Stimulated activated naive CD8-positive, alpha-beta T cell treated with anti-CD3 and anti-CD28 coated beads, Interleukin-15, Interleukin-2, amounts not matched to agents 100 ng/mL and 50 ng/mL, for 24 hours (primary cell): ENCODE results near the gene SHANK3.

ENCODE experiments used
- H3K27ac Mint-ChIP-seq: one replicate; pipeline ENCODE4 v1.8.0; 2021; ENCODE audit warnings: mild to moderate bottlenecking, mixed read lengths
- H3K27me3 Mint-ChIP-seq: one replicate; pipeline ENCODE4 v1.8.0; 2021; ENCODE audit warnings: mixed read lengths
- H3K36me3 Mint-ChIP-seq: one replicate; pipeline ENCODE4 v1.8.0; 2021; ENCODE audit warnings: low read depth, mixed read lengths
- H3K4me1 Mint-ChIP-seq: one replicate; pipeline ENCODE4 v1.8.0; 2021; ENCODE audit warnings: low read depth, mixed read lengths
- H3K4me3 Mint-ChIP-seq: one replicate; pipeline ENCODE4 v1.8.0; 2021; ENCODE audit warnings: mild to moderate bottlenecking, mixed read lengths
- H3K9me3 Mint-ChIP-seq: one replicate; pipeline ENCODE4 v1.8.0; 2021; ENCODE audit warnings: mixed read lengths

SHANK3 gene

DNA sequence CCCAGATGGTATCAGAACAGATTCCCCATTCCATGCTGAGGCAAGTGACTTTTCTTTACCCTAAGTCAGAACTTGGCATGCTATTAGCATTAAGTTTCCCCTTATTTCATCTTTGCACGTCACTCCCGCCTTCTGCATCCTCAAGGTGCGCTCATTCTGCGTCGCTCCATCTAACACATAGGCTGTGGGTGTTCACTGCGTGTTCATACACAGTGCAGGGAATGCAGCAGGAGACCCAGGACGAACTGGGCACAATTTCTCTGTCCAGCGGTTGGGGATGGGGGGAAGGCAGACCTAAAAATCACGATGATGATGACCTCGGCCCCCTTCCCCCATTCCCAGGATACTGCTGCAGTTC is 45.7 kb downstream of the SHANK3 start:
- Mint-ChIP-seq H3K27ac (no peak overlapping the region), H3K4me3 (no peak overlapping the region), H3K36me3 (no peaks in the 10 kb centered on the region), H3K9me3 (no peaks in the 10 kb centered on the region), H3K4me1 (no peaks in the 10 kb centered on the region), H3K27me3 (no peaks in the 10 kb centered on the region)

DNA sequence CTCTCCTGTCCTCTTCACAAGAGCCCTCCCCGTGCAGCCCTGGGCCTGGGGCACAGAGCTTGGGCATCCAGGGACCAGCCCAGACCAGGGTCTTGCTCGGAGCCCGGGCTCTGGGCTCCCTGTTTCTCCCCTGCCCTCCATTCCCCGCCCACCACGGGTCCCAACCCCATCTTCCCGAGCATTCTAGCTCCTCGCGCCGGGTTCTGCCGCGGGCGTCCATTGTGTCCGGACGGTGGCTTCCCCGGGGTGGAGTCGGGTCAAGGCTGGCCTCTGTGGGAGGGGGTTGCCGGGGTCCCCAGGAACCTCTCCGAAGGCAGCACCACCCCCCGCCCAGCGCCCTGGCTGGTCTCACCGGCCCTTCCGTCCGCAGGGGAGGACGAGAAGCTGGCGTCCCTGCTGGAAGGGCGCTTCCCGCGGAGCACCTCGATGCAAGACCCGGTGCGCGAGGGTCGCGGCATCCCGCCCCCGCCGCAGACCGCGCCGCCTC is 47.2 kb downstream of the SHANK3 start:
- Mint-ChIP-seq H3K27ac (no peak overlapping the region), H3K4me1 (no peaks in the 10 kb centered on the region), H3K9me3 (no peaks in the 10 kb centered on the region), H3K36me3 (no peaks in the 10 kb centered on the region), H3K4me3 (no peak overlapping the region), H3K27me3 (no peaks in the 10 kb centered on the region)

DNA sequence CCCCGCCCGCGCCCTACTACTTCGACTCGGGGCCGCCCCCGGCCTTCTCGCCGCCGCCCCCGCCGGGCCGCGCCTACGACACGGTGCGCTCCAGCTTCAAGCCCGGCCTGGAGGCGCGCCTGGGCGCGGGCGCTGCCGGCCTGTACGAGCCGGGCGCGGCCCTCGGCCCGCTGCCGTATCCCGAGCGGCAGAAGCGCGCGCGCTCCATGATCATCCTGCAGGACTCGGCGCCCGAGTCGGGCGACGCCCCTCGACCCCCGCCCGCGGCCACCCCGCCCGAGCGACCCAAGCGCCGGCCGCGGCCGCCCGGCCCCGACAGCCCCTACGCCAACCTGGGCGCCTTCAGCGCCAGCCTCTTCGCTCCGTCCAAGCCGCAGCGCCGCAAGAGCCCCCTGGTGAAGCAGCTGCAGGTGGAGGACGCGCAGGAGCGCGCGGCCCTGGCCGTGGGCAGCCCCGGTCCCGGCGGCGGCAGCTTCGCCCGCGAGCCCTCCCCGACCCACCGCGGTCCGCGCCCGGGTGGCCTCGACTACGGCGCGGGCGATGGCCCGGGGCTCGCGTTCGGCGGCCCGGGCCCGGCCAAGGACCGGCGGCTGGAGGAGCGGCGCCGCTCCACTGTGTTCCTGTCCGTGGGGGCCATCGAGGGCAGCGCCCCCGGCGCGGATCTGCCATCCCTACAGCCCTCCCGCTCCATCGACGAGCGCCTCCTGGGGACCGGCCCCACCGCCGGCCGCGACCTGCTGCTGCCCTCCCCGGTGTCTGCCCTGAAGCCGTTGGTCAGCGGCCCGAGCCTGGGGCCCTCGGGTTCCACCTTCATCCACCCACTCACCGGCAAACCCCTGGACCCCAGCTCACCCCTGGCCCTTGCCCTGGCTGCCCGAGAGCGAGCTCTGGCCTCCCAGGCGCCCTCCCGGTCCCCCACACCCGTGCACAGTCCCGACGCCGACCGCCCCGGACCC is 48.0 kb downstream of the SHANK3 start:
- no peaks in the 10 kb centered on the region for H3K4me1 Mint-ChIP-seq
- no peaks in the 10 kb centered on the region for H3K27me3 Mint-ChIP-seq
- H3K4me3 Mint-ChIP-seq, result no peak overlapping the region
- no peak overlapping the region for H3K27ac Mint-ChIP-seq
- no peaks in the 10 kb centered on the region for H3K9me3 Mint-ChIP-seq
- H3K36me3 Mint-ChIP-seq, result no peaks in the 10 kb centered on the region

DNA sequence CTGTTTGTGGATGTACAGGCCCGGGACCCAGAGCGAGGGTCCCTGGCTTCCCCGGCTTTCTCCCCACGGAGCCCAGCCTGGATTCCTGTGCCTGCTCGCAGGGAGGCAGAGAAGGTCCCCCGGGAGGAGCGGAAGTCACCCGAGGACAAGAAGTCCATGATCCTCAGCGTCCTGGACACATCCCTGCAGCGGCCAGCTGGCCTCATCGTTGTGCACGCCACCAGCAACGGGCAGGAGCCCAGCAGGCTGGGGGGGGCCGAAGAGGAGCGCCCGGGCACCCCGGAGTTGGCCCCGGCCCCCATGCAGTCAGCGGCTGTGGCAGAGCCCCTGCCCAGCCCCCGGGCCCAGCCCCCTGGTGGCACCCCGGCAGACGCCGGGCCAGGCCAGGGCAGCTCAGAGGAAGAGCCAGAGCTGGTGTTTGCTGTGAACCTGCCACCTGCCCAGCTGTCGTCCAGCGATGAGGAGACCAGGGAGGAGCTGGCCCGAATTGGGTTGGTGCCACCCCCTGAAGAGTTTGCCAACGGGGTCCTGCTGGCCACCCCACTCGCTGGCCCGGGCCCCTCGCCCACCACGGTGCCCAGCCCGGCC is 48.7 kb downstream of the SHANK3 start:
- Mint-ChIP-seq H3K27me3 (no peaks in the 10 kb centered on the region), H3K4me3 (no peak overlapping the region), H3K9me3 (no peaks in the 10 kb centered on the region), H3K4me1 (no peaks in the 10 kb centered on the region), H3K36me3 (no peaks in the 10 kb centered on the region), H3K27ac (no peak overlapping the region)

DNA sequence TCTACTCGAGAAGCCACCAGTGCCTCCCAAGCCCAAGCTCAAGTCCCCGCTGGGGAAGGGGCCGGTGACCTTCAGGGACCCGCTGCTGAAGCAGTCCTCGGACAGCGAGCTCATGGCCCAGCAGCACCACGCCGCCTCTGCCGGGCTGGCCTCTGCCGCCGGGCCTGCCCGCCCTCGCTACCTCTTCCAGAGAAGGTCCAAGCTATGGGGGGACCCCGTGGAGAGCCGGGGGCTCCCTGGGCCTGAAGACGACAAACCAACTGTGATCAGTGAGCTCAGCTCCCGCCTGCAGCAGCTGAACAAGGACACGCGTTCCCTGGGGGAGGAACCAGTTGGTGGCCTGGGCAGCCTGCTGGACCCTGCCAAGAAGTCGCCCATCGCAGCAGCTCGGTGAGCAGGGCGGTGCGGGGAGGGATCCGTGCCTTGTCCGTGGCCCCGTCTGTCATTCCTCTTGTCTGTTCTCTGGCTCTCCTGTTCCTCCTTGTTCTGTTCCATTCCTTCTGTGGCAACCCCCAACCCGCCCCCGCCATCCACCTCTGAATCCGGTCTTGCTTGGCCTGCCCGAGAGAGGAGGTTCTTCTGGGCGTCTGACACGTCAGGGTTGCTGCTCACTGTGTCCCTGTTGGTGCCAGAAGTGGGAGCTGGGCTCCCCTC is 49.6 kb downstream of the SHANK3 start:
- Mint-ChIP-seq H3K36me3 (no peaks in the 10 kb centered on the region), H3K9me3 (no peaks in the 10 kb centered on the region), H3K4me1 (no peaks in the 10 kb centered on the region), H3K4me3 (no peak overlapping the region), H3K27ac (no peak overlapping the region), H3K27me3 (no peaks in the 10 kb centered on the region)
